G401.6 (cell line): Measurements from ENCODE around the gene FAM78A.

Source experiments
- FAIRE-seq: peaks from 2 replicates; lab custom pipeline; 2012; peaks lifted over from hg19 to GRCh38; lab: Jason Lieb, UNC

FAM78A gene

GRCh38 chr9:131276094-131276888, at the start of gene FAM78A:
Gene FAM78A (minus strand): TSS chr9:131276510. CDS start chr9:131276179, 331 bp downstream.
- no peak for FAIRE-seq

- FAIRE-seq = no peak
Measured at GRCh38 chr9:131324736-131325679, 48.7 kb upstream of the FAM78A start.

GRCh38 chr9:131323629-131324028, 47.3 kb upstream of the FAM78A start:
- no peak for FAIRE-seq

GRCh38 chr9:131320031-131320685, 43.8 kb upstream of the FAM78A start:
- no peak for FAIRE-seq

GRCh38 chr9:131319486-131319885, 43.2 kb upstream of the FAM78A start:
- FAIRE-seq = no peak

GRCh38 chr9:131318231-131319085, 42.1 kb upstream of the FAM78A start:
- FAIRE-seq = no peak

- FAIRE-seq = no peak
Measured at GRCh38 chr9:131312822-131313770, 36.8 kb upstream of the FAM78A start.

GRCh38 chr9:131312246-131312645, 35.9 kb upstream of the FAM78A start:
- FAIRE-seq = no peak

- FAIRE-seq = no peak
Measured at GRCh38 chr9:131310833-131311554, 34.7 kb upstream of the FAM78A start.

GRCh38 chr9:131309530-131310276, 33.4 kb upstream of the FAM78A start:
- no peak for FAIRE-seq

GRCh38 chr9:131308906-131309529, 32.7 kb upstream of the FAM78A start:
- no peak for FAIRE-seq

- no peak for FAIRE-seq
Measured at GRCh38 chr9:131308452-131308851, 32.1 kb upstream of the FAM78A start.

GRCh38 chr9:131307974-131308373, 31.7 kb upstream of the FAM78A start:
- FAIRE-seq = no peak

GRCh38 chr9:131306397-131307004, 30.2 kb upstream of the FAM78A start:
- no peak for FAIRE-seq

- FAIRE-seq = no peak
Measured at GRCh38 chr9:131304676-131305355, 28.5 kb upstream of the FAM78A start.

GRCh38 chr9:131303381-131304321, 27.3 kb upstream of the FAM78A start:
- no peak for FAIRE-seq
